Measurements from ENCODE around the gene BCL2L15.

DNA sequence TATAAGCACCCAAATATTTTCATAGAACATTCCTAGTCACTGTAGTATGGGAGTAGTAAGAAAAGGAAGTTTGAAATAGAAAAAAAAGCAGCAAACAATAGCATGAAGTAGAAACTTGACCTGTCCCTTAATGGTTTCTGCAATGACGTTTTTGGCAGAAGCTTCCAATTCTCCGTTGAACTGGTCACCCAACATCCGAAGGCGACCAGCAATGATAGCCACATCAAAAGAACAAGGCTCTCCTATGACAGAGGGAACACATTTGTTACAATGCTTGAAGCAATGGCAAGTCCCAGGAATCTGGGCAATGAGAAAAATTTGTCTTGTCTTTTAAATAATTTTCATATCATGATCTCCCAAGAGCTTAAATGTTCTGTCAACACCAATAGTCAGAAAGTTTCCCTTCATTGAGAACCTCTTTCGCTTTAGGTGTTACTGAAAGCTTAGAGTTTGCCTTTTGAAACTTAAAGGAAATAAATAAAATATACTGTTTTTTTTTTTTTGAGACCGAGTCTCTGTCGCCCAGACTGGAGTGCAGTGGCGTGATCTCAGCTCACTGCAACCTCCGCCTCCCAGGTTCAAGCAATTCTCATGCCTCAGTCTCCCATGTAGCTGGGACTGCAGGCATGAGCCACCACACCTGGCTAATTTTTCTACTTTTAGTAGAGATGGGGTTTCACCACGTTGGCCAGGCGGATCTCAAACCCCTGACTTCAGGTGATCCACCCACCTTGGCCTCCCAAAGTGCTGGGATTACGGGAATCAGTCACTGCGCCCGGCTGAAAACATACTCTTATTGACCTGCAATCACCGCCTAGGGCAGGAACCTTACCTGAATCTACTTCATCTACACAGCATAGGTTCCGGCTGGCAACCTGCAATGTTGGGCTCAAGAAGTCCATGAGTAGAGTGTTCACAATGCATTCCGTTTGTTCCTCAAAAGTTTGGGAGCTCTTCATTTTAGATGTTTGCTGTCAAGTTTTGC lies 672 bp downstream of the BCL2L15 start:
- TF ChIP-seq, protein P1, sequence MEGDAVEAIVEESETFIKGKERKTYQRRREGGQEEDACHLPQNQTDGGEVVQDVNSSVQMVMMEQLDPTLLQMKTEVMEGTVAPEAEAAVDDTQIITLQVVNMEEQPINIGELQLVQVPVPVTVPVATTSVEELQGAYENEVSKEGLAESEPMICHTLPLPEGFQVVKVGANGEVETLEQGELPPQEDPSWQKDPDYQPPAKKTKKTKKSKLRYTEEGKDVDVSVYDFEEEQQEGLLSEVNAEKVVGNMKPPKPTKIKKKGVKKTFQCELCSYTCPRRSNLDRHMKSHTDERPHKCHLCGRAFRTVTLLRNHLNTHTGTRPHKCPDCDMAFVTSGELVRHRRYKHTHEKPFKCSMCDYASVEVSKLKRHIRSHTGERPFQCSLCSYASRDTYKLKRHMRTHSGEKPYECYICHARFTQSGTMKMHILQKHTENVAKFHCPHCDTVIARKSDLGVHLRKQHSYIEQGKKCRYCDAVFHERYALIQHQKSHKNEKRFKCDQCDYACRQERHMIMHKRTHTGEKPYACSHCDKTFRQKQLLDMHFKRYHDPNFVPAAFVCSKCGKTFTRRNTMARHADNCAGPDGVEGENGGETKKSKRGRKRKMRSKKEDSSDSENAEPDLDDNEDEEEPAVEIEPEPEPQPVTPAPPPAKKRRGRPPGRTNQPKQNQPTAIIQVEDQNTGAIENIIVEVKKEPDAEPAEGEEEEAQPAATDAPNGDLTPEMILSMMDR (IDR thresholded peaks at IDR 0.05; ENCODE audit: low read depth, low read length), result no peak
- TF ChIP-seq, protein P2, sequence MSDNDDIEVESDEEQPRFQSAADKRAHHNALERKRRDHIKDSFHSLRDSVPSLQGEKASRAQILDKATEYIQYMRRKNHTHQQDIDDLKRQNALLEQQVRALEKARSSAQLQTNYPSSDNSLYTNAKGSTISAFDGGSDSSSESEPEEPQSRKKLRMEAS (IDR thresholded peaks at IDR 0.05; ENCODE audit: low read depth, low read length), result no peak
